Naive B cell (primary cell): ENCODE data around the gene TMEM9. TPM values are rescaled to one million over a fixed set of nuclear protein-coding genes. Genes with fewer than 3 reads are reported as not detected.

Experiments
- ATAC-seq, 2 donors: fragments of 150-1000 bp; cut with Tn5 transposase; 2 replicates each; pipeline ENCODE4 v1.10.0; 2021; ENCODE audit warnings: low read depth in 2 of 2, mild to moderate bottlenecking in 2 of 2, moderate library complexity in 2 of 2
- DNase-seq: peaks from one replicate; pipeline ENCODE4 v3.0.0; 2022
- H3K27ac Mint-ChIP-seq, 6 donors: one replicate each; pipeline ENCODE4 v1.8.0; 2020 to 2022; ENCODE audit warnings: mild to moderate bottlenecking in 6 of 6, mixed read lengths in 6 of 6, moderate library complexity in 5 of 6, inconsistent platforms in 2 of 6
- H3K27me3 Mint-ChIP-seq, 3 donors: one replicate each; pipeline ENCODE4 v1.8.0; 2021 to 2022; ENCODE audit warnings: mixed read lengths in 3 of 3, mild to moderate bottlenecking in 1 of 3
- H3K36me3 Mint-ChIP-seq, 2 donors: one replicate each; pipeline ENCODE4 v1.8.0; 2020 to 2022; ENCODE audit warnings: mixed read lengths in 2 of 2, inconsistent platforms in 1 of 2, mild to moderate bottlenecking in 1 of 2
- H3K4me1 Mint-ChIP-seq, 3 donors: one replicate each; pipeline ENCODE4 v1.8.0; 2020 to 2022; ENCODE audit warnings: mixed read lengths in 3 of 3, inconsistent platforms in 1 of 3, mild to moderate bottlenecking in 1 of 3, moderate library complexity in 1 of 3
- H3K4me3 Mint-ChIP-seq, 8 donors: one replicate each; pipeline ENCODE4 v1.8.0; 2020 to 2022; ENCODE audit warnings: mild to moderate bottlenecking in 8 of 8, mixed read lengths in 8 of 8, moderate library complexity in 8 of 8, inconsistent platforms in 2 of 8
- H3K9me3 Mint-ChIP-seq, 7 donors: one replicate each; pipeline ENCODE4 v1.8.0; 2020 to 2022; ENCODE audit warnings: mixed read lengths in 7 of 7, mild to moderate bottlenecking in 5 of 7, inconsistent platforms in 2 of 7, moderate library complexity in 1 of 7
- polyA plus RNA-seq, 6 donors: library from polyadenylated mRNA; unstranded; fragments of 300-500 nt; fragmentation: Illumina TruSeq; gene quantifications; one replicate each; pipeline ENCODE4 v1.2.3, GENCODE V29; 2021; ENCODE audit warnings: low read depth in 6 of 6

TMEM9 gene
- polyA plus RNA-seq, 6 donors from 2014 or later, result 24.6 to 43.5 (median 31.4) TPM

DNA sequence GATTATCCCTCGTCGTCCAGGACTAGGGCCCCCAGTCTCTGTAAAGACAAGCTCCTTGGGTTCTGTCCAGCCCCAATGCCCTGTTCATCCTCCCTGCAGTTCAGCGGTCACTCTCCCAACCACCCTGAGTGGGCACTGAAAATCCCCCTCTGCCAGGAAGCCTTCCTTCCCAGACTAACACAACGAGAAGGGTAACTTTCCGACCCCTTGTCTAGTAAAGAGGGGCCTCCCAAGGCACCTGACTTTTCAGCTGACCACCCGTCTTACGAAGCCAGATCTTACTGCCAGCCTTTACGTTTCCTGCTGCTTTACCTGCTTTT is 13.4 kb downstream of the TMEM9 start:
- no peaks in the 10 kb centered on the region for H3K27me3 Mint-ChIP-seq
- ATAC-seq, result no peak
- no peaks in the 10 kb centered on the region for H3K9me3 Mint-ChIP-seq
- H3K36me3 Mint-ChIP-seq, result peaks cover 17 to 40% of the 10 kb centered on the region in 2 donors
- H3K27ac Mint-ChIP-seq, result peak overlapping the region in 3 of 6 donors; percentile 75 to 84 (median 78)
- no peak overlapping the region for H3K4me3 Mint-ChIP-seq
- H3K4me1 Mint-ChIP-seq, result peaks cover 7 to 15% (median 8%) of the 10 kb centered on the region in 3 donors
- DNase-seq, result no peak

DNA sequence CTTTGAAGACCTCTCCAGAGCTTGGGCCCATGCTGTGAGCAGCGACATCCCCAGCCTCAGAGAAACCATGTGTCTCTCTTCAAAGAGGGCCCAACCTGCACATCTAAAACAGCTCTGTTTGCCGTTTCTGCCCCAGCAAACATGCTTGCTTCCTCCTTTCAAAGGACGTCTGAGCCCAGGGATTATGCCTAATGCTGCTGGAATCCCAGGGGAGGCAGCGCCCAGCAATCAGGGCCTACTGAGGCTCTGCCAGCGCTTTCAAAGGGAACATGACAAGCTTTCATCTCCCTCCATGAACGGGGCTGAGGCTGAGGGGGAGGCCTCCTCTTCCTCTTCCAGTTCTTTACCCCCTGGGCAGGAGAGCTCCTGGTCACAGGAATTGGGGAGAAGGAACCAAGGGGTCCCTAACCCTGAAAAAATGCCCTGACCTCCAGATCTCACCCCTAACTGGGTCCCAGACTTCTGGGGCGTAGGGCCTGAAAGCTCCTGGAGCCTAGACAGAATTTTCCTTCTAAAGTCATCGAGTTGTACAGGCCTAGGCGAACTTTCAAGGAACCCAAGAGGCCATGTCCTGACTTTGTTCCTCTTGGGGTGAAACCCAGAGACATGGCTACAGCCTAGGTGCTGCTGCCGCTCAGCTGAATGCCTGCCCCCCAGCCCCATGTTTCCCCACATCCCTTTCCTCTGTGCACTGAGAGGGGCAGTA is 13.9 kb downstream of the TMEM9 start:
- ATAC-seq (peak; percentile 14 to 28), DNase-seq (no peak)
- Mint-ChIP-seq H3K9me3 (no peaks in the 10 kb centered on the region), H3K27ac (peak overlapping the region in 4 of 6 donors; percentile 75 to 93 (median 81)), H3K4me3 (peak overlapping the region in 1 of 8 donors; percentile 36), H3K27me3 (no peaks in the 10 kb centered on the region), H3K36me3 (peaks cover 20 to 40% of the 10 kb centered on the region in 2 donors), H3K4me1 (peaks cover 7 to 15% (median 8%) of the 10 kb centered on the region in 3 donors)

DNA sequence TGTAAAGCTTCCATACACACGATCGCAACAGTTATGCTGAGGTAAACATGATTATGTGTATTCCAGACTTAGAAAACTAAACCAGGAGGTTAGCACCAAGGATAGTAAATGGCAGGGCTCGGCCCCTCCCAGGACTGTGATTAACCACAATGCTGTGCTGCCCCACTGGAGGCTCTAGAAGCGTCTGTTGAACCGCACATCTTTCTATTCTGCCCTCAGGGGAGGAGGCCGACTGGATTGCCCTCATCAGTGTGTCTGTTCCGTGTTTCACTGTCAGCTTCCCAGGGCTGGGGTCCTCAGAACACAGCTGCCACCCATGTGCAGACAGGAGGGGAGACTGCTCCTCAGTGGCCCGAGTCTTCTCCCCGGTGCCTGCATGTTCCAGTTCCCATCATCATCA is 14.5 kb downstream of the TMEM9 start:
- H3K27ac Mint-ChIP-seq, result peak overlapping the region in 3 of 6 donors; percentile 5 to 93 (median 27)
- H3K36me3 Mint-ChIP-seq, result peaks cover 18 to 38% of the 10 kb centered on the region in 2 donors
- no peaks in the 10 kb centered on the region for H3K9me3 Mint-ChIP-seq

DNA sequence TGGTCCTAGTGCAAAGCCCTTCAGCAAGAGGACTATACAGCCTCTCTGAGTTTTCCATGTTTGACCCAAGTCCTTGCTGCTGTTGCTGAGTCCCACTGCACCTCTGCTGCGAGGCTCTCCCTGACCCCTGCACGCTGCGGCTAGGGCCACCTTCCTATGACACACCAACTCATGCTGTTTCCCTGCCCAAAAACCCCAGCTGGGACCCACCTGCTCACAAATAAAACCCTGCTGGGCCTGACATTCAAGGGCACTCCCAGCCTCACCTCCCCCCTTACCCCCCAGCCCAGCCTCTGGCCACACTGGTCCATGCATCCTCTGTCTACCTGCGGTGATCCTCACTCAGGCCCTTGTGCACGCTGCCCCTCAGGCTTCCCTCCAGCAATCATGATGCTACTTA is 15.0 kb downstream of the TMEM9 start:
- no peaks in the 10 kb centered on the region for H3K9me3 Mint-ChIP-seq
- peak overlapping the region in 1 of 8 donors; percentile 0 for H3K4me3 Mint-ChIP-seq
- ATAC-seq, result no peak
- DNase-seq, result no peak
- peaks cover 16 to 37% of the 10 kb centered on the region in 2 donors for H3K36me3 Mint-ChIP-seq
- peak overlapping the region in 1 of 6 donors; percentile 56 for H3K27ac Mint-ChIP-seq
- no peaks in the 10 kb centered on the region for H3K27me3 Mint-ChIP-seq
- H3K4me1 Mint-ChIP-seq, result peaks cover 7 to 15% (median 8%) of the 10 kb centered on the region in 3 donors

More for the DNA sequence above, 14.5 kb downstream of the TMEM9 start:
- ATAC-seq (no peak), DNase-seq (no peak)
- peaks cover 7 to 15% (median 8%) of the 10 kb centered on the region in 3 donors for H3K4me1 Mint-ChIP-seq
- no peak overlapping the region for H3K4me3 Mint-ChIP-seq
- H3K27me3 Mint-ChIP-seq, result no peaks in the 10 kb centered on the region

DNA sequence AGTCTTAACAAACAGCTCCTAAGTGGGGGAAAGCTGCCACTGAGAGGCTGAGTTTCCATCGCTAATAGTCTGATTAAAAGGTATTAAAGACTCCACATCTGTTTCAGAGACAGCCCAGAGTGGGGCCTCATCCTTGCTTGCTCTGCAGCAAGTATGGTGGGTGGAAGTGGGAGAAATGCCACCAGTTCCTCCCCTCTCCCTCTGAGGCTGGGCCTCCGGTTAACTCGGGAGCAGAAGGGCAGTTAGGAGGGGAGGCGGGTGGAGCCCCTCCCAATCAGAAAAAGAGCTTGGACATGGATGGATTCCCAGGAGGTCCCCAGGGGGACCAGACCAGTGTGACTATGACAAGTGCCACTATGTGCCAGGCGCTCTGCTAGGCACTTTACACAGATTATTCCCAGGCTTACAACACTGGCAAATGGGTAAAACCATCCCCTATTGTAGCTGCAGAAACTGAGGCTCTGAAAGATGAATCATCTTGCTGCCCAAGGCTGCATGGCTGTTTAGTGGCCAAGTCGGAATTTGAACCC is 15.9 kb downstream of the TMEM9 start:
- H3K9me3 Mint-ChIP-seq, result no peaks in the 10 kb centered on the region
- ATAC-seq (no peak), DNase-seq (no peak)
- no peak overlapping the region for H3K27ac Mint-ChIP-seq
- no peak overlapping the region for H3K4me3 Mint-ChIP-seq
- H3K36me3 Mint-ChIP-seq, result peaks cover 10 to 28% of the 10 kb centered on the region in 2 donors
- H3K27me3 Mint-ChIP-seq, result no peaks in the 10 kb centered on the region
- peaks cover 4 to 15% (median 8%) of the 10 kb centered on the region in 3 donors for H3K4me1 Mint-ChIP-seq

DNA sequence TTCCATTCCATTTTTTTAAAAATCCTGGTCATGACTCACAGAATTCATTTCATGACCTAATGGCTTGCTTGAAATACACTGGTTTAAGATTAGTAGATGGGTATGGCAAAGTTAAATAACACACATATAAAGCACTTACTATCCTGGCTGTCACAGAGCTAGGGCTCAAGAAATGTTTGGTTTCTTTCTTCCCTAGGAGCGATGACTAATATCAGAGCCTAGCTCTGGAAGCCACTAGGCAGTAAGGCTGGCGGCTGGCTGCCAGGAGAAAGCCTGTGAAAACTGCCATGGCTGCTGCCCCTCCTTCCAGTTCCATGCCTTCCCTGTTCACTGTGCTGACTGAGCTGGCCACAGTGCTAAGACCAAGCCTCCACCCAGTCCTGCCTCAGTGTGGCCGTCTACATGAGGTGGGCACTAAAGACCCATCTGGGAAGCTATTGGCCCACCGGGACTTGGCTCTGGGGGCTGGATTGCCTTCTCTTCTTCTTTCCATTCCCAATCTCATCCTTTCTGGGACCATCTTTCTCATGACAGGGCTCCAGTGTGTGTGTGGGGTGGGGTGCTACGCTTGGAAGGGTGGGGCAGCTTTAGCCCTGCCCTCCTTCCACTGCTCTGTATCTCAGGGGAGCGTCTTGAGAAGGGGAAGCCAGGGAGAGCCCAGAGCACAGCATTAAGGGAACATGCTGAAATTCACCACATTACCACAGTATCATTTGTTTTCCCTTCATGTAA is 16.5 kb downstream of the TMEM9 start:
- H3K4me1 Mint-ChIP-seq, result peaks cover 4 to 15% (median 8%) of the 10 kb centered on the region in 3 donors
- peak overlapping the region in 1 of 6 donors; percentile 86 for H3K27ac Mint-ChIP-seq
- H3K9me3 Mint-ChIP-seq, result peaks cover 0 to 2% (median 0%) of the 10 kb centered on the region in 7 donors
- no peaks in the 10 kb centered on the region for H3K27me3 Mint-ChIP-seq
- DNase-seq (no peak), ATAC-seq (no peak)
- peaks cover 14 to 26% of the 10 kb centered on the region in 2 donors for H3K36me3 Mint-ChIP-seq
- H3K4me3 Mint-ChIP-seq, result no peak overlapping the region

DNA sequence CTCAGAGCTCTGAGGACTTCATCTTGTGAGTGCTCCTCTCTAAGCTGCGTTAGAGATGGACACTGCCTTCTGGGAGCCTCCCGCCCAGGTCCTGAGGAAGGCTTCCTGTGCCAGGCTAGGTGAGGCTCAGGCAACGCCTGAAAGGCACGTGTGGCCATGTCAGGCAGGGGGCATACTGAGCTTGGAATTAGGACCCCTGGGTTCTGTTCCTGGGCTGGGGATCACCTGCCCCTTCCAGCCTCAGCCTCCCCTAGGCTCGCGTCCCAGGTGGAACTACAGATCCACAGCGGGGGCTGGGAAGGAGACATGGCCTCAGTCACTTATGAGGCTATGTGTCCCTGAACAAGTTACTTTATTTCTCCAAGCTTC is 17.3 kb downstream of the TMEM9 start:
- DNase-seq (no peak), ATAC-seq (no peak)
- Mint-ChIP-seq H3K4me3 (no peak overlapping the region), H3K36me3 (peaks cover 14 to 21% of the 10 kb centered on the region in 2 donors), H3K27me3 (no peaks in the 10 kb centered on the region), H3K27ac (no peak overlapping the region), H3K9me3 (peaks cover 0 to 2% (median 0%) of the 10 kb centered on the region in 7 donors), H3K4me1 (peaks cover 4 to 15% (median 8%) of the 10 kb centered on the region in 3 donors)

DNA sequence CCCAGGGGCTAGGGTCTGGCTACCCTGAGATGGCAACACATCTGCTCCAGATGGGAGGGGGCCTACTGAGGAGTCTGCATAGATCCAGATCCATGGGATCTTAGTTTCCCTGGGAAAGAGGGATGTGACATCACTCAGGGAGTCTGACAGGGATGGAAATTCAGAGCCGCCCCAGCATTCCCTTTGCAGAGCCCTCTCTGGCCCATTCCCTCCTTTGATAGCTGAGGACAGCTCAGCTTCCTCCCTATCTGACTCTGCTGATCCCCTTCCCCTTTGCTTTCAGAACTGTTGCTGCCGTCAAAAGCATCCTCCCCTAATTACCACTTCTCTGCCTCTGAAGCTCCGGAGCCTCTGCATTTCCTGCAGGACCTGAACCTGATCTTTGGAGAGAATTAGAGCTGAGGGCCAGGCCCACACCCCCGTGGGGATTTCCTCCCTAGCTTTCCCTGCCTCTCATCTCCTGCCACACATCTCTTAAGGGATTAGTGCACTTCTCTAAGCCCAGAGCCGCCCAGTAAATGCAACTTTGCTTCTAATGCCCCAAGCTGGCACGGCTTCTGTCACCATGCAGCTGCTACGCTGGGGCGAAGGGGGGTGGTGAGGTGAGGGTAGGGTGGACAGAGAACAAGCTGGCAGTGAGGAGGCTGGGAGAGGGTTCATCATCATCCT is 17.8 kb downstream of the TMEM9 start:
- Mint-ChIP-seq H3K27ac (peak overlapping the region in 1 of 6 donors; percentile 82), H3K4me1 (peaks cover 8 to 15% (median 9%) of the 10 kb centered on the region in 3 donors), H3K36me3 (peaks cover 14 to 21% of the 10 kb centered on the region in 2 donors), H3K4me3 (no peak overlapping the region), H3K27me3 (no peaks in the 10 kb centered on the region), H3K9me3 (peaks cover 0 to 4% (median 0%) of the 10 kb centered on the region in 7 donors)
- ATAC-seq (no peak), DNase-seq (no peak)

DNA sequence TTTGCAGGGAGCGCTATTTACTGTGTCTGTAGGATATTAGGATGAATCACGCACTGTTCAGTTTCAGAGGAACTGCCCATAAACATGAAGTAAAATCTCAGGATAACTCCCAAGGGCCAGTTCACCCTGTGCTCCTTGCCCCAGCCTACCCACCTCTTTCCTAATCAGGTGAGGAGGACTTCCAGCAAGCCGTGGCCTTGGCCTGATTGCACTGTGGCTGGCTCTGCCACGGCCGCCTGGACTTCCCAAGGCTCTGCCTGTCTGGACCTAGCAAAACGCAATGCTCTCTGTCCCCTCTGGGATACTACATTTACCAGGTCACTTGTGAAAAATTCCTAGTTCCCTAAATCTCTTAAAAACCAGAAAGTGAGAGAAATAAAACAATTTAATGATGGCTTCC is 19.9 kb downstream of the TMEM9 start:
- Mint-ChIP-seq H3K4me3 (no peak overlapping the region), H3K4me1 (peaks cover 0 to 9% (median 7%) of the 10 kb centered on the region in 3 donors), H3K27me3 (no peaks in the 10 kb centered on the region), H3K9me3 (peaks cover 0 to 4% (median 2%) of the 10 kb centered on the region in 7 donors), H3K36me3 (peaks cover 14% of the 10 kb centered on the region in 2 donors), H3K27ac (no peak overlapping the region)
- ATAC-seq (no peak), DNase-seq (no peak)

DNA sequence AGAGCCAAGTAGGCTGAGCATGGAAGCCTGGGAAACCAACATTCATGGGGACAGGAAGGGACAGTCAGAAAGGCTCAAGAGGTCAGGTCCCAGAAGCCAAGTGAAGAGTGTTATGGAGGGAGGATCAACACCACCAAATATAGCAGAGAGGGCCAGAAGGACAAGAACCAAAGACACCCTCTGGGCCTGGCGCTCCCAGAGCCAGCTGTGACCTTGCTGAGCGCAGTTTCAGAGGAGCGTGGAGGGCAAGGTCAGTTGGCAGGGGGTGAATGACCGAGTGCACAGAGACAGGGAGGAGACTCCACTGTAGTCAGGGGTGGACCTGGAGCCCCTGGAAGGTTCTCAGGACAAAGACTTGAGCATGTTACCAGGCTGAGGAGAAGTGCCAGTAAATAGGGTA is 22.9 kb downstream of the TMEM9 start:
- Mint-ChIP-seq H3K27ac (peak overlapping the region in 1 of 6 donors; percentile 69), H3K9me3 (peaks cover 0 to 4% (median 2%) of the 10 kb centered on the region in 7 donors), H3K27me3 (peaks cover 0 to 5% (median 0%) of the 10 kb centered on the region in 3 donors), H3K4me1 (peaks cover 0 to 7% (median 0%) of the 10 kb centered on the region in 3 donors), H3K4me3 (no peak overlapping the region), H3K36me3 (peaks cover 14% of the 10 kb centered on the region in 2 donors)
- ATAC-seq, result no peak
- no peak for DNase-seq

DNA sequence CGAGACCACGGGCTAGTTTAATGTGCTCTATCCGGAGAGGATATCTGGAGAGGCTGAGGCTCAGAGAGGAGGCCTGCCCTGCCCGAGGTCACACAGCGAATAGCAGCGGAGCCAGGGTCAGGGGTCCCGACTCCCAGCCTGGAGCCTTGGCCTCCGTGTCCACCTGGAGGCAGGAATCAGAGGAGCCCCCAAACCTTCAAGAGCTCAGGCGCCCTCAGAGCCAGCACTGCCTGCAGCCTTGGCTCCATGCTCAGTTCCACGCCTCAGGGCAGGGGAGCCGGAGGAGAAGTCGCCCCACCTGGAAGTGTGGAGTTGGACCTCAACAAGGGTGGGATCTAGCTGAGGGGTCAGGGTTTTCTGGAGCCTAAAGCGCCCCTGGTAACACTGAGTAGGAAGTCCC is 25.3 kb downstream of the TMEM9 start:
- no peak for ATAC-seq
- no peak overlapping the region for H3K4me3 Mint-ChIP-seq
- peaks cover 0 to 7% (median 0%) of the 10 kb centered on the region in 3 donors for H3K4me1 Mint-ChIP-seq
- H3K9me3 Mint-ChIP-seq, result peaks cover 0 to 4% (median 2%) of the 10 kb centered on the region in 7 donors
- peaks cover 4 to 7% of the 10 kb centered on the region in 2 donors for H3K36me3 Mint-ChIP-seq
- no peak for DNase-seq
- H3K27me3 Mint-ChIP-seq, result peaks cover 7 to 13% (median 7%) of the 10 kb centered on the region in 3 donors
- H3K27ac Mint-ChIP-seq, result no peak overlapping the region

DNA sequence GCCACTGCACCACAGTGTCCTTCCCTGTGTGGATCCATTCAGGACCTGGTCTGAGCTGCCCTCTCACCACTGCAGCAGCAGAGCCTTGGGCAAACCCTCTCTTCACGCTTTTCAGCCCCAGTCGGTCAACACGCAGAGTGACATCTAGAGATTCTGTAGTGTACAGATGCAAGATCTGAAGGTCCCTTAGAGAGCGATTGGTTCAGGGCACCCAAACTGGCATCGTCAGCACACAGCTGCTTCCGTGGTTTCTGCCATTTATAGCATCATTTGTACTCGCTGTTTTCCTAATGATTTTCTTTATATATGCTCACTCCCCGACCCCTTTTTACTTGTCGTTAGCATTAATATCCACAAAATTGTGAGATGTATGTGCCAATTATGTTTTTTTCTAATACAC is 25.8 kb downstream of the TMEM9 start:
- peaks cover 7 to 13% (median 7%) of the 10 kb centered on the region in 3 donors for H3K27me3 Mint-ChIP-seq
- no peak overlapping the region for H3K4me3 Mint-ChIP-seq
- DNase-seq (no peak), ATAC-seq (no peak)
- peak overlapping the region in 1 of 6 donors; percentile 9 for H3K27ac Mint-ChIP-seq
- peaks cover 0 to 7% (median 0%) of the 10 kb centered on the region in 3 donors for H3K4me1 Mint-ChIP-seq
- peaks cover 0 to 4% (median 2%) of the 10 kb centered on the region in 7 donors for H3K9me3 Mint-ChIP-seq
- peaks cover 4 to 7% of the 10 kb centered on the region in 2 donors for H3K36me3 Mint-ChIP-seq
